Panc1 (cell line): ENCODE measurements around the gene INTS1. TPM values are rescaled to one million over a fixed set of nuclear protein-coding genes. Genes with fewer than 3 reads are reported as not detected.

Source experiments
- ATAC-seq: fragments of 200-7000 bp; cut with Tn5 transposase; 2 replicates; pipeline ENCODE4 v1.9.1; 2020; ENCODE audit warnings: mild to moderate bottlenecking, moderate library complexity
- BruUV-seq: library from RNA; stranded (reverse); fragments of 400-500 nt; replicated peaks from 2 replicates; lab custom pipeline; 2021; lab: Mats Ljungman, UMichigan
- CTCF ChIA-PET: fragments of 300-600 bp; sonication (Branson Sonifier 250); formaldehyde crosslinking; loops from one replicate; lab custom pipeline; 2022; ENCODE audit warnings: antibody characterized with exemption; lab: Charles Lee
- POLR2A ChIA-PET: fragments of 300-600 bp; sonication (Branson Sonifier 250); formaldehyde crosslinking; loops from one replicate; lab custom pipeline; 2022; ENCODE audit warnings: antibody characterized with exemption; lab: Charles Lee
- DNase-seq: peaks from one replicate; pipeline ENCODE4 v3.0.0-alpha.2; 2010; ENCODE audit warnings: low read depth, low spot score
- H3K27ac ChIP-seq: 2 replicates; pipeline ENCODE4 v1.5.1; 2011; ENCODE audit warnings: mild to moderate bottlenecking, low read length, inconsistent platforms
- H3K27me3 ChIP-seq: fragments of 200-500 bp; sonication (Bioruptor generic); 2 replicates; pipeline ENCODE4 v1.6.0; 2014; ENCODE audit warnings: low read length, inconsistent platforms; ENCODE audit not compliant: control insufficient read depth, insufficient read depth
- H3K36me3 ChIP-seq: fragments of 200-500 bp; sonication (Bioruptor generic); 2 replicates; pipeline ENCODE4 v1.5.1; 2014; ENCODE audit warnings: inconsistent platforms, mild to moderate bottlenecking, low read length, moderate library complexity; ENCODE audit not compliant: control insufficient read depth, insufficient read depth
- H3K4me1 ChIP-seq: 2 replicates; pipeline ENCODE4 v1.5.1; 2011; ENCODE audit warnings: inconsistent platforms, mild to moderate bottlenecking, low read length, moderate library complexity; ENCODE audit not compliant: control insufficient read depth, insufficient read depth
- H3K4me3 ChIP-seq, 2 experiments: 2 replicates each; pipeline ENCODE4 v1.5.1; 2011 to 2012; ENCODE audit warnings: low read depth in 2 of 2, low read length in 2 of 2, mild to moderate bottlenecking in 2 of 2, inconsistent platforms in 1 of 2, moderate library complexity in 1 of 2
- H3K9me3 ChIP-seq: fragments of 200-500 bp; sonication (Bioruptor generic); 2 replicates; pipeline ENCODE4 v1.5.1; 2014; ENCODE audit warnings: low read depth, mild to moderate bottlenecking, inconsistent platforms, low read length, moderate library complexity; ENCODE audit not compliant: control insufficient read depth, insufficient read depth
- POLR2AphosphoS5 ChIP-seq: IDR thresholded peaks from 2 replicates; pipeline ENCODE4 v1.6.1; 2012; ENCODE audit warnings: mild to moderate bottlenecking, low read depth, low read length, moderate library complexity
- SIN3A ChIP-seq: IDR thresholded peaks from 2 replicates; pipeline ENCODE4 v1.6.1; 2012; ENCODE audit warnings: low read depth, mild to moderate bottlenecking, low read length, moderate library complexity, borderline replicate concordance; ENCODE audit not compliant: insufficient read depth
- TCF7L2 ChIP-seq: IDR thresholded peaks from 2 replicates; pipeline ENCODE4 v1.6.1; 2011; ENCODE audit warnings: mild to moderate bottlenecking, low read depth, low read length, inconsistent platforms
- in situ Hi-C: cut with HindIII; loops from 2 replicates; pipeline ENCODE4 v1.10.0; 2016; ENCODE audit warnings: low sequenced_read_pairs, low pct_unique_long_range_greater_than_20kb
- intact Hi-C: fragments of 100-400 bp; cut with micrococcal nuclease; formaldehyde crosslinking; loops from one replicate; pipeline ENCODE4 v1.10.0; 2022; ENCODE audit not compliant: unreplicated experiment
- total RNA-seq: library from RNA; stranded (reverse); gene quantifications from one replicate; pipeline ENCODE4 v1.2.1, GENCODE V29; 2021; ENCODE audit not compliant: unreplicated experiment
- TF ChIP-seq, protein P1 (sequence below): fragments of 450-650 bp; IDR thresholded peaks from 2 replicates; pipeline ENCODE4 v1.5.1; 2017; ENCODE audit warnings: mild to moderate bottlenecking
- TF ChIP-seq, protein P2 (sequence below), 2 experiments: IDR thresholded peaks; 2 replicates each; pipeline ENCODE4 v1.6.1; 2011 to 2012; ENCODE audit warnings: low read depth in 2 of 2, control low read depth in 1 of 2, low read length in 1 of 2, mild to moderate bottlenecking in 1 of 2, moderate library complexity in 1 of 2; ENCODE audit not compliant: insufficient read depth in 1 of 2

Gene INTS1
- total RNA-seq, 1 experiment from 2014 or later: 173 TPM

DNA sequence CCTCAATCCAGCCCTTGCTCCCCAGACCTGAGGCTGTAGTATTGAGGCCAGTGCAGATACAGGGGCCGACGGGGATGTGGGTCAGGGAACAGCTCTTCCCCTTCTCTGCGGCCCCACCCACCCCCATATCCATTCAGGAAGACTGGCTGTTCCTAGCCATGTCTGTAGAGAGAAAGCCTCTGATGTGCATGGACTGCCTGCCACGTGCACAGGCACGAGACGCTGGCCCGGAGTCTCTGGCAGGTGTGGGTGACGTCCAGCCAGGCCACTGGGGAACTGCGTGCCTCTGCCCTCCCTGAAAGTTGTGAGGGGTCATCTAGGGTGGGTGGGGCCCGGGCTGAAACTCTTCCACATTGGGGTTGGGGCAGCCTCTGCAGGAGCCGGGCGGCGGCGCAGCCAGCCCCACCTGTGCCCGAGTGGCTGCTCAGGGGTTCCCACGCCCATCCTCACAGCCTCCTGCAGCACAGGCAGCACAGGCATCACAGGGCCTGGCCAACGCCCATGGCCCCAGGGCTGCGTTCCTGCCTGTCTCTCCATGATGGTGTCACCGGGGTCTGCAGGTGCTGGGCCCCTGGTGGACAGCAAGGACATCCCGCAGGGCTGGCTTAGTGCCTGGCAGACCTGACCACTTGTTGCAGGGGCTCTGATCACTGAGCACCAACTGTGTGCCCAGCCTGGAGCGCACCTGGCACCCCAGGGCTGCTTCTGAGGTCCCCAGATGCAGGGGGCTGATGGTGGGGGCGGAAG is 72.4 kb downstream of the INTS1 start:
- CTCF ChIA-PET: interaction anchor here (0.7 to 1.0 kb wide), 4 partner anchors 76 to 208 kb away, joined by 3 to 4 read pairs (median 3); no protein-coding TSS in a partner anchor
- intact Hi-C loops: no loop called here
- Histone ChIP-seq H3K9me3 (no peaks in the 10 kb centered on the region), H3K4me1 (peaks cover 24% of the 10 kb centered on the region), H3K27me3 (no peaks in the 10 kb centered on the region), H3K36me3 (no peaks in the 10 kb centered on the region), H3K27ac (no peak overlapping the region), H3K4me3 (no peak overlapping the region)
- POLR2A ChIA-PET: no interaction called here
- in situ Hi-C loops: no loop called here
- no TSS peak for BruUV-seq
- TF ChIP-seq TCF7L2 (no peak), POLR2AphosphoS5 (no peak), SIN3A (no peak)
- TF ChIP-seq, protein P1, sequence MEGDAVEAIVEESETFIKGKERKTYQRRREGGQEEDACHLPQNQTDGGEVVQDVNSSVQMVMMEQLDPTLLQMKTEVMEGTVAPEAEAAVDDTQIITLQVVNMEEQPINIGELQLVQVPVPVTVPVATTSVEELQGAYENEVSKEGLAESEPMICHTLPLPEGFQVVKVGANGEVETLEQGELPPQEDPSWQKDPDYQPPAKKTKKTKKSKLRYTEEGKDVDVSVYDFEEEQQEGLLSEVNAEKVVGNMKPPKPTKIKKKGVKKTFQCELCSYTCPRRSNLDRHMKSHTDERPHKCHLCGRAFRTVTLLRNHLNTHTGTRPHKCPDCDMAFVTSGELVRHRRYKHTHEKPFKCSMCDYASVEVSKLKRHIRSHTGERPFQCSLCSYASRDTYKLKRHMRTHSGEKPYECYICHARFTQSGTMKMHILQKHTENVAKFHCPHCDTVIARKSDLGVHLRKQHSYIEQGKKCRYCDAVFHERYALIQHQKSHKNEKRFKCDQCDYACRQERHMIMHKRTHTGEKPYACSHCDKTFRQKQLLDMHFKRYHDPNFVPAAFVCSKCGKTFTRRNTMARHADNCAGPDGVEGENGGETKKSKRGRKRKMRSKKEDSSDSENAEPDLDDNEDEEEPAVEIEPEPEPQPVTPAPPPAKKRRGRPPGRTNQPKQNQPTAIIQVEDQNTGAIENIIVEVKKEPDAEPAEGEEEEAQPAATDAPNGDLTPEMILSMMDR: no peak
- TF ChIP-seq, protein P2, sequence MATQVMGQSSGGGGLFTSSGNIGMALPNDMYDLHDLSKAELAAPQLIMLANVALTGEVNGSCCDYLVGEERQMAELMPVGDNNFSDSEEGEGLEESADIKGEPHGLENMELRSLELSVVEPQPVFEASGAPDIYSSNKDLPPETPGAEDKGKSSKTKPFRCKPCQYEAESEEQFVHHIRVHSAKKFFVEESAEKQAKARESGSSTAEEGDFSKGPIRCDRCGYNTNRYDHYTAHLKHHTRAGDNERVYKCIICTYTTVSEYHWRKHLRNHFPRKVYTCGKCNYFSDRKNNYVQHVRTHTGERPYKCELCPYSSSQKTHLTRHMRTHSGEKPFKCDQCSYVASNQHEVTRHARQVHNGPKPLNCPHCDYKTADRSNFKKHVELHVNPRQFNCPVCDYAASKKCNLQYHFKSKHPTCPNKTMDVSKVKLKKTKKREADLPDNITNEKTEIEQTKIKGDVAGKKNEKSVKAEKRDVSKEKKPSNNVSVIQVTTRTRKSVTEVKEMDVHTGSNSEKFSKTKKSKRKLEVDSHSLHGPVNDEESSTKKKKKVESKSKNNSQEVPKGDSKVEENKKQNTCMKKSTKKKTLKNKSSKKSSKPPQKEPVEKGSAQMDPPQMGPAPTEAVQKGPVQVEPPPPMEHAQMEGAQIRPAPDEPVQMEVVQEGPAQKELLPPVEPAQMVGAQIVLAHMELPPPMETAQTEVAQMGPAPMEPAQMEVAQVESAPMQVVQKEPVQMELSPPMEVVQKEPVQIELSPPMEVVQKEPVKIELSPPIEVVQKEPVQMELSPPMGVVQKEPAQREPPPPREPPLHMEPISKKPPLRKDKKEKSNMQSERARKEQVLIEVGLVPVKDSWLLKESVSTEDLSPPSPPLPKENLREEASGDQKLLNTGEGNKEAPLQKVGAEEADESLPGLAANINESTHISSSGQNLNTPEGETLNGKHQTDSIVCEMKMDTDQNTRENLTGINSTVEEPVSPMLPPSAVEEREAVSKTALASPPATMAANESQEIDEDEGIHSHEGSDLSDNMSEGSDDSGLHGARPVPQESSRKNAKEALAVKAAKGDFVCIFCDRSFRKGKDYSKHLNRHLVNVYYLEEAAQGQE (IDR thresholded peaks at IDR 0.05; ENCODE audit: insufficient read depth in 1 of 2, low read depth in 2 of 2, low read length in 1 of 2): no peak
- DNase-seq (no peak), ATAC-seq (peak; percentile 1)

DNA sequence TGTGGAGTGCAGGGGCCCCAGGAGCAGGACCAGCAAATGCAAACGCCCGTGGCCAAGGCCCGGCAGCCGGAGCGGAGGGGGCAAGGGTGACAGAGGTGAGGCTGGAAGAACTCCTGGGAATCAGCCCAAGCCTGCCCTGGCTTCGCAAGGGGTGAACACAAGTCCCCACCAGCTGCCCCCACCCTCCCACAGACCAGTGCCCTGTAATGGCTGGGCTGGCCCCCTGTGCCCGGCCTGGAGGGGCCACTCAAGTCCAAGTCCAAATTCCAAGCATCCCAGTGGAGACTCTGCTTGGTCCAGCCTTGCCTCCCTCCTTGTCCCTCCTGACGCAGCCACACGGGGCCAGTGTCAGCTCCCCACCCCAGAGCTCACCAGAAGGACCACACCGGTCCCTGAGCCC is 73.0 kb downstream of the INTS1 start:
- no peak overlapping the region for H3K4me3 ChIP-seq
- intact Hi-C loops: no loop called here

More for the DNA sequence above, 73.0 kb downstream of the INTS1 start:
- no peak for DNase-seq
- H3K4me1 ChIP-seq: peaks cover 24% of the 10 kb centered on the region
- no peaks in the 10 kb centered on the region for H3K27me3 ChIP-seq
- BruUV-seq: no TSS peak
- TF ChIP-seq, protein P2 (IDR thresholded peaks at IDR 0.05; ENCODE audit: insufficient read depth in 1 of 2, low read depth in 2 of 2, low read length in 1 of 2): no peak
- TF ChIP-seq SIN3A (no peak), POLR2AphosphoS5 (no peak; the same call in 1 of the 2 replicates), TCF7L2 (no peak)
- TF ChIP-seq, protein P1: no peak
- no peaks in the 10 kb centered on the region for H3K36me3 ChIP-seq
- CTCF ChIA-PET: interaction anchor here (0.6 to 0.8 kb wide), 5 partner anchors 9 to 208 kb away, joined by 3 to 7 read pairs (median 4); partner anchors contain the start of gene UNCX
- in situ Hi-C loops: no loop called here
- ATAC-seq: peak; percentile 19
- no peak overlapping the region for H3K27ac ChIP-seq
- H3K9me3 ChIP-seq: no peaks in the 10 kb centered on the region
- POLR2A ChIA-PET: no interaction called here
